HUDEP-2 (cell line): ENCODE results near the gene MDH2.
"Not testable (repeated sequence)": the region's sequence is repeated elsewhere in the genome, so short reads cannot be mapped to it uniquely, and the experiment has no call there.

Experiments used
- DNase-seq, 76 experiments: peaks; one replicate each; lab custom pipeline; 2025; ENCODE audit not compliant: unreplicated experiment in 76 of 76; lab: John Stamatoyannopoulos, UW

Gene MDH2

GRCh38 chr7:76106130-76106529 lies 58.2 kb downstream of the MDH2 start:
- not testable (repeated sequence) for DNase-seq

GRCh38 chr7:76106893-76107292 lies 59.0 kb downstream of the MDH2 start:
- no peak for DNase-seq

- no peak for DNase-seq
Measured at GRCh38 chr7:76108540-76109233, 60.8 kb downstream of the MDH2 start.

GRCh38 chr7:76113042-76113630 lies 65.2 kb downstream of the MDH2 start:
- DNase-seq: not testable (repeated sequence)

- not testable (repeated sequence) for DNase-seq
Measured at GRCh38 chr7:76114742-76115141, 66.8 kb downstream of the MDH2 start.
